ES-I3 (cell line): Measurements from ENCODE around the gene TSPAN12.
"Not testable (repeated sequence)": the region's sequence is repeated elsewhere in the genome, so short reads cannot be mapped to it uniquely, and the experiment has no call there.

Source experiments
- H3K36me3 ChIP-seq: 2 replicates; pipeline ENCODE4 v1.6.1; 2013; ENCODE audit warnings: mild to moderate bottlenecking, low read length, control low read depth, moderate library complexity; ENCODE audit not compliant: insufficient read depth
- H3K4me1 ChIP-seq: 2 replicates; pipeline ENCODE4 v1.6.1; 2013; ENCODE audit warnings: mild to moderate bottlenecking, control low read depth, low read length; ENCODE audit not compliant: insufficient read depth
- H3K9ac ChIP-seq: 2 replicates; pipeline ENCODE4 v1.6.1; 2013; ENCODE audit warnings: low read depth, mild to moderate bottlenecking, low read length, moderate library complexity
- H3K9me3 ChIP-seq: 2 replicates; pipeline ENCODE4 v1.6.1; 2013; ENCODE audit warnings: mild to moderate bottlenecking, low read length, moderate library complexity; ENCODE audit not compliant: control insufficient read depth, insufficient read depth

Gene TSPAN12

DNA sequence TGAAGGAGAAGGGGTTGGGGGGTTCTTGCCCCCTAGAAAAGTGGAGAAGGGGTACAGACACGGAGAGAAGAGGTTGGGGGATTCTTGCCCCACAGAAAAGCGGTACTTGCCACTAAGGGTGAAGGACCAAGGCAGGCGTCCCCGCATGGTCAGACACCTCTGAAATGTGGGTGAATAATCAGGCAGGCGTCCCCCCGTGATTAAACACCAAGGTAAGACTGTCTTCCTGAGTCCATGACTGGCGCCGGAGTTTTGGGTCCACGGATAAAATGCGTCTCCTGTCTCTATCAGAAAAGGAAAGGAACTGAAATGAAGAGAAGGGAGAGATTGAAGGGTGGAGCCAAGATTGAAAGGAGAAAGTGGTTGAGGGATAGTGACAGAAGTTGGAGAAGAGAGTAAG is 76.0 kb downstream of the TSPAN12 start:
- H3K9me3 ChIP-seq, H3K36me3 ChIP-seq, H3K9ac ChIP-seq: not testable (repeated sequence)
- peaks cover 21% of the 10 kb centered on the region for H3K4me1 ChIP-seq

DNA sequence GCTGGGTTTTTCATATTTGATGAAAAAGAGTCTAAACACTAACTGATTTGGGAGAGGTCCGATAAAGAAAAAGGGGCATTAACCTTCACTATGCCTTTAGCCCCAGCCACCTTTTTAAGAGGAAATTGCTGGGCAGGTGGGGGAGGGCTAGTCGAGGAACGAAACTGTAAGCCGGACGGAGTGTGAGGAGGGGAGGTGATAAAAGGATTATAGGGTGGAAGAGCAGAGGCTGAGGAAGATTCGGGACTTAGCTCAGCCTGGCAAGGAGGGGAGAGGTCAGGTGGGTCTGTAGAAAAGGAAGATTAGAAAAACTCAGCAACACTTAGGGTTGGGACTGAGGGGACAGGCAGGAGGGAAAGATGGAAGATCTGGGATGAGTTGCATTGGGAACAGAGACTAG is 77.0 kb downstream of the TSPAN12 start:
- Histone ChIP-seq H3K9ac (no peak overlapping the region), H3K4me1 (peaks cover 21% of the 10 kb centered on the region), H3K9me3 (no peaks in the 10 kb centered on the region), H3K36me3 (no peaks in the 10 kb centered on the region)

DNA sequence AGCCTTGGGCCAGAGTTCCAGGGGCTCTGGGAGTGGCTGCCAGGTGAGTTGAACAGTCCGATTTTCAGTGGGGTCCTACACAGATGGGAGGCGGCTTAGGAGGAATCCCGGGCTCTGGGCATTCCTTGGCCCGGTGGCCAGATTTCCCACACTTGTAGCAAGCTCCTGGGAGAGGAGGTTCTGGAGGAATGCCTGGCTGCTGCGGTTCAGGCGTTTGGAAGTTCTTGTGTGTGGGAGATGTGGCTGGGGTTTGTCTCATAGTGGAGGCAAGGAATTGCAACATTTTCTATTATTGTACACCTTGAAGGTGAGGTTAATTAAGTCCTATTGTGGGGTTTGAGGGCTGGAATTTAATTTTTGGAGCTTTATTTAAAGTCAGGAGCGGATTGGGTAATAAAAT is 77.5 kb downstream of the TSPAN12 start:
- not testable (repeated sequence) for H3K36me3 ChIP-seq, H3K9me3 ChIP-seq

GRCh38 chr7:120779078-120779477 is 78.9 kb downstream of the TSPAN12 start:
- not testable (repeated sequence) for H3K9ac ChIP-seq, H3K9me3 ChIP-seq, H3K36me3 ChIP-seq
- H3K4me1 ChIP-seq: peaks cover 19% of the 10 kb centered on the region; the same call in 1 of the 2 replicates

More for the DNA sequence above, 77.5 kb downstream of the TSPAN12 start:
- H3K9ac ChIP-seq: not testable (repeated sequence)
- H3K4me1 ChIP-seq: peaks cover 23% of the 10 kb centered on the region

- Histone ChIP-seq H3K36me3 (no peaks in the 10 kb centered on the region), H3K4me1 (peaks cover 10% of the 10 kb centered on the region; the same call in 1 of the 2 replicates), H3K9me3 (no peaks in the 10 kb centered on the region), H3K9ac (no peak overlapping the region)
Observed at GRCh38 chr7:120775755-120776154, 82.2 kb downstream of the TSPAN12 start.

- no peaks in the 10 kb centered on the region for H3K36me3 ChIP-seq
Observed at GRCh38 chr7:120774481-120774880, 83.5 kb downstream of the TSPAN12 start.

GRCh38 chr7:120770206-120770605 is 87.7 kb downstream of the TSPAN12 start:
- Histone ChIP-seq H3K36me3 (no peaks in the 10 kb centered on the region), H3K4me1 (peaks cover 5% of the 10 kb centered on the region; the same call in 1 of the 2 replicates), H3K9me3 (no peaks in the 10 kb centered on the region), H3K9ac (no peak overlapping the region)

More at GRCh38 chr7:120774481-120774880, 83.5 kb downstream of the TSPAN12 start:
- Histone ChIP-seq H3K9ac (no peak overlapping the region), H3K9me3 (no peaks in the 10 kb centered on the region), H3K4me1 (peaks cover 10% of the 10 kb centered on the region; the same call in 1 of the 2 replicates)

GRCh38 chr7:120760851-120761250 is 97.1 kb downstream of the TSPAN12 start:
- Histone ChIP-seq H3K4me1 (no peaks in the 10 kb centered on the region), H3K9ac (no peak overlapping the region), H3K9me3 (no peaks in the 10 kb centered on the region), H3K36me3 (no peaks in the 10 kb centered on the region)

DNA sequence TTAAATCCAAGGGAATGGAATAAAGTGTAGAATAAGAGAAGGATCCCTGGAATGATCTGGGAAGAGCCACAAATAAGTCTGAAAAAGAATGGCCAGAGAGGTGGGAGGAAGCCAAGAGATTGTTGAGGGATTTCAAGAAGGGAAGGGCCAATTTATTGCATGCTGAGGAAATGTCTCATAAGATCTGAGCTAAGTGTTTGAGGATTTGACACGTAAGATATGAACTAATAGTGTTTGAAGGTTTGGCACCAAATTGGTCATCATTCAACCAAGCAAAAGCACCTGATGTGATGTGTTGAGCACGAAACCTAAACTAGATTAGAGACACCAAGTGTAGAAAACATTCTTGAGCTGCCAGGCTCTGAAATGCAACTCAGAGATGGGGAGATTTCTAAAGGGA is 97.9 kb downstream of the TSPAN12 start:
- H3K4me1 ChIP-seq: no peaks in the 10 kb centered on the region
- H3K9me3 ChIP-seq: no peaks in the 10 kb centered on the region
- no peaks in the 10 kb centered on the region for H3K36me3 ChIP-seq
- no peak overlapping the region for H3K9ac ChIP-seq

DNA sequence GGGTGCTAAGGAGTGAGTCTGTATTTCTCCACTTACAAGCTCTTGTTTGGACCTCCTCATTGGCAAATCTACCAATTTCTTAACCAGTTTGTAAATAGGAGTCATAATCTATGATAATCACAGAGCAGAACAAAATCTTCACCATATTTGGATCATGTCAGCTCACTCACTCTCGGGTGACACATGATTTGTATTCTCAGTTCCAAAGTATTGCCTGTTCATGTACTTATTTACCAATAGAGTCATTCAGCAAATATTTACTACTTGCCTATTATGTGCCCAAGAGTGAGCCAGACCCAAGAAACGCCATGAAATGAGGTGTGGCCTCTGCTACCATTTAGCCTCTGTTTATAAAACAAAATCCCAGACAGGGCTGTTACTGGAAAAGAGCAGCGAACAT is 114.8 kb downstream of the TSPAN12 start:
- Histone ChIP-seq H3K9me3 (no peaks in the 10 kb centered on the region), H3K36me3 (no peaks in the 10 kb centered on the region; the same call in 1 of the 2 replicates), H3K9ac (no peak overlapping the region), H3K4me1 (peaks cover 24% of the 10 kb centered on the region; the same call in 1 of the 2 replicates)

DNA sequence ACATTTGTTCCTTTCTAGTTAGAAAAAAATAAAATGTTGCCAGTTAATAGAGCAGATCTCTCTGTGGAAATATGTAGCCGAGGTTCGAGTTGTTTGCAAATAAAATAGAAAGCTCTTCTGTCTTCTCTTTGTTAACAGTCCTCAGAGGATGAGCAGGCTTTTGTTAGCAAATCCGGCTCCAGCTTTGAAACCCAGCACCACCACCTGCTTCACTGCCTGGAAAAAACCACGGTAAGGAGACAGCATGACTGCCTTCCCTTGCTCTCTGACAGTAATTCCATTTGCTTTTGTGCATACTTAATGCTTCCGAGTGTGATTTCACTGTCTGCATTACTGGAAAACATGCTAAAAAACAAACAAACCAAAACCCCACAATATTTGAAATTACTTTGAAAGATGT is 115.6 kb downstream of the TSPAN12 start:
- no peak overlapping the region for H3K9ac ChIP-seq
- no peaks in the 10 kb centered on the region; the same call in 1 of the 2 replicates for H3K36me3 ChIP-seq
- H3K4me1 ChIP-seq: peaks cover 24% of the 10 kb centered on the region; the same call in 1 of the 2 replicates
- H3K9me3 ChIP-seq: no peaks in the 10 kb centered on the region

GRCh38 chr7:120741371-120742042 is 116.4 kb downstream of the TSPAN12 start:
- Histone ChIP-seq H3K9me3 (no peaks in the 10 kb centered on the region), H3K36me3 (no peaks in the 10 kb centered on the region; the same call in 1 of the 2 replicates), H3K9ac (no peak overlapping the region), H3K4me1 (peaks cover 24% of the 10 kb centered on the region; the same call in 1 of the 2 replicates)

DNA sequence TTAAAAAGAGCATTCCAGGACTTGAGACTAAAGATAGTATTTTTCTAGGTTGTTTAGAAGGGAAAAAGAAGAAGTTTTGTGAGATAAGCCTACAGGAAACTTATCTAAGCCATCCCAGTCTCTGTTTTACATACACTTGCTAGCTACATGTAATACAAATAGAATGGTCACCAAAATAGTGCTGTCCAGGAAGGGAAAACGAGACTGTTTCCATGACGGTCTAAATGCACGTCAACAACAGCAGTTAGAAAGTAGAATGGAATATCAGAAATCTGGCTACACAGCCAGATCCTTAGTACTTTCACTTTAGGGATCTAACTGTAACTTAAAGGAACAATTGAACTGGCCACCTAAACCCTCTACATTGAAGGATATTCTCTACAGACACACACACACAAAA is 117.6 kb downstream of the TSPAN12 start:
- Histone ChIP-seq H3K4me1 (peaks cover 24% of the 10 kb centered on the region; the same call in 1 of the 2 replicates), H3K36me3 (no peaks in the 10 kb centered on the region; the same call in 1 of the 2 replicates), H3K9ac (no peak overlapping the region), H3K9me3 (no peaks in the 10 kb centered on the region)

DNA sequence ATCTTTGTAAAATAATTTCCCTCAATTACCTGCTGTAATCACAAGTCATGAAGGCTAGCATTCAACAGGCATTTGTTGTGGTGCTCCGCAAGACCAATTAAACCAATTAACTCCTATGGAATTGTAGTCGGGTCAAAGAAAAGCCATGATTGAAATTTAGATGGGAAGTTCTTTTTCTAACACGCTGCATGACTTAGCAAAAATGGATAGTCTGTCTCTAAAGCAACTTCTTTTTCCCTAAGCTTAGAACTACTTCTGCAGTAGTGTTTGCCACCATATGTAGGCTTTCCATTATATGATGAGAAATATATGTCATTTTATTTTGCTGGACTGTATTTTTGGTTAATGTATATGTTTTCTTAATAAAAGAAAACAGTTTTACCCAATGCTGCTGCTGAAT is 119.1 kb downstream of the TSPAN12 start:
- no peak overlapping the region for H3K9ac ChIP-seq
- peaks cover 24% of the 10 kb centered on the region; the same call in 1 of the 2 replicates for H3K4me1 ChIP-seq
- H3K36me3 ChIP-seq: no peaks in the 10 kb centered on the region; the same call in 1 of the 2 replicates
- H3K9me3 ChIP-seq: no peaks in the 10 kb centered on the region
